K562 (cell line): ENCODE results near the gene SPTBN4. TPM values are rescaled to one million over a fixed set of nuclear protein-coding genes. Genes with fewer than 3 reads are reported as not detected.

ENCODE experiments used
- ATAC-seq: fragments of 200-7000 bp; cut with Tn5 transposase; 3 replicates; pipeline ENCODE4 v1.9.1; 2020; ENCODE audit warnings: moderate library complexity
- BruUV-seq: library from RNA; stranded (reverse); fragments of 400-500 nt; replicated peaks from 2 replicates; lab custom pipeline; 2021; lab: Mats Ljungman, UMichigan
- CTCF ChIA-PET: fragments of 300-600 bp; formaldehyde crosslinking; extraction: SDS; loops from one replicate; lab custom pipeline; 2021; ENCODE audit warnings: low intra/inter-chr PET ratio; lab: Yijun Ruan, JAX
- POLR2A ChIA-PET: fragments of 300-600, 350-650 bp; sonication (Branson Sonifier 250); formaldehyde crosslinking; extraction: SDS; loops from one replicate; lab custom pipeline; 2021; ENCODE audit warnings: antibody characterized with exemption, inconsistent platforms; lab: Yijun Ruan, JAX
- DNase-seq, 4 experiments: peaks; one replicate each; pipeline versions ENCODE4 v3.0.0 to v3.0.0-alpha.2; 2011 to 2018; ENCODE audit warnings: low spot score in 3 of 4, mixed read lengths in 3 of 4; ENCODE audit errors: extremely low read depth in 1 of 4
- FAIRE-seq: peaks from 2 replicates; lab custom pipeline; 2011; peaks lifted over from hg19 to GRCh38; lab: Jason Lieb, UNC
- H2AFZ ChIP-seq: 2 replicates; pipeline ENCODE4 v1.6.0; 2011; ENCODE audit warnings: low read depth, low read length, control low read depth, inconsistent platforms
- H3K27ac ChIP-seq: fragments of 200-600 bp; 3 replicates; pipeline ENCODE4 v1.8.0; 2011; ENCODE audit warnings: low read depth, mild to moderate bottlenecking, control low read depth, inconsistent platforms, low read length, moderate library complexity, mixed read lengths; ENCODE audit errors: extremely low read depth
- H3K27me3 ChIP-seq, 2 experiments: fragments of 300-600 bp in 1 of 2; 2 replicates in 1 of 2; 3 replicates in 1 of 2; pipeline versions ENCODE4 v1.6.0 to v1.8.0; 2011; ENCODE audit warnings: inconsistent platforms in 2 of 2, low read length in 2 of 2, mild to moderate bottlenecking in 1 of 2, mixed read lengths in 1 of 2, moderate library complexity in 1 of 2; ENCODE audit not compliant: control insufficient read depth in 2 of 2, insufficient read depth in 2 of 2
- H3K36me3 ChIP-seq: fragments of 300-600 bp; 3 replicates; pipeline ENCODE4 v1.8.0; 2011; ENCODE audit warnings: mild to moderate bottlenecking, low read length, inconsistent platforms; ENCODE audit not compliant: control insufficient read depth, insufficient read depth
- H3K4me1 ChIP-seq, 2 experiments: fragments of 200-600 bp in 1 of 2; replicated peaks in 1 of 2; 2 replicates in 1 of 2; 3 replicates in 1 of 2; pipeline versions ENCODE4 v1.5.1 to v1.8.0; 2011; ENCODE audit warnings: inconsistent platforms in 2 of 2, low read length in 2 of 2, mild to moderate bottlenecking in 1 of 2, mixed read lengths in 1 of 2, moderate library complexity in 1 of 2; ENCODE audit not compliant: control insufficient read depth in 2 of 2, insufficient read depth in 2 of 2
- H3K4me2 ChIP-seq: 2 replicates; pipeline ENCODE4 v1.6.1; 2011; ENCODE audit warnings: low read length, control low read depth, inconsistent platforms, mixed read lengths; ENCODE audit not compliant: insufficient read depth
- H3K4me3 ChIP-seq: fragments of 200-600 bp; sonication (generic), shearing (Covaris generic); 2 replicates; pipeline ENCODE4 v1.5.1; 2016; ENCODE audit warnings: control low read depth, inconsistent platforms
- H3K79me2 ChIP-seq: fragments of 200-600 bp; 3 replicates; pipeline ENCODE4 v1.8.0; 2011; ENCODE audit warnings: low read length, inconsistent platforms; ENCODE audit not compliant: control insufficient read depth, insufficient read depth
- H3K9ac ChIP-seq, 2 experiments: 2 replicates each; pipeline versions ENCODE4 v1.6.0 to v1.6.1; 2011; ENCODE audit warnings: low read depth in 2 of 2, low read length in 2 of 2, control low read depth in 1 of 2, inconsistent platforms in 1 of 2, mild to moderate bottlenecking in 1 of 2, mixed read lengths in 1 of 2; ENCODE audit not compliant: insufficient read depth in 1 of 2
- H3K9me1 ChIP-seq: one replicate; pipeline ENCODE4 v1.6.0; 2011; ENCODE audit warnings: inconsistent platforms, mild to moderate bottlenecking, low read length, moderate library complexity; ENCODE audit not compliant: control insufficient read depth, insufficient read depth
- H3K9me3 ChIP-seq: replicated peaks from 2 replicates; pipeline ENCODE4 v1.5.1; 2011; ENCODE audit warnings: low read depth, low read length, inconsistent platforms; ENCODE audit not compliant: control insufficient read depth, insufficient read depth
- H4K20me1 ChIP-seq: replicated peaks from 2 replicates; pipeline ENCODE4 v1.6.1; 2011; ENCODE audit warnings: low read length, inconsistent platforms, mixed read lengths; ENCODE audit not compliant: control insufficient read depth, insufficient read depth
- BCOR ChIP-seq: fragments of 450-650 bp; IDR thresholded peaks from 2 replicates; pipeline ENCODE4 v1.6.1; 2016
- CBX2 ChIP-seq: fragments of 200-600 bp; sonication (generic); IDR thresholded peaks from one replicate; pipeline ENCODE4 v1.6.1; 2012; ENCODE audit warnings: mild to moderate bottlenecking, low read length, inconsistent platforms; ENCODE audit not compliant: insufficient read depth, poor library complexity, severe bottlenecking
- DNMT1 ChIP-seq: fragments of 450-650 bp; IDR thresholded peaks from 2 replicates; pipeline ENCODE4 v1.6.1; 2016; ENCODE audit warnings: antibody characterized with exemption, mild to moderate bottlenecking
- HCFC1 ChIP-seq: IDR thresholded peaks from 2 replicates; pipeline ENCODE4 v1.6.1; 2012; ENCODE audit warnings: low read depth, low read length, improper control_type of control experiment
- KAT8 ChIP-seq: fragments of 450-650 bp; IDR thresholded peaks from 2 replicates; pipeline ENCODE4 v1.6.1; 2016; ENCODE audit warnings: low read depth, mild to moderate bottlenecking
- PHTF2 ChIP-seq: fragments of 250-450 bp; sonication (Bioruptor Pico); IDR thresholded peaks from 2 replicates; pipeline ENCODE4 v1.5.0; 2021; ENCODE audit warnings: mild to moderate bottlenecking
- TCF3 ChIP-seq: sonication (generic); formaldehyde crosslinking; IDR thresholded peaks from 2 replicates; pipeline ENCODE4 v1.4.0; 2020; ENCODE audit warnings: mild to moderate bottlenecking, missing genetic modification reagents
- ZNF23 ChIP-seq: fragments of 250-450 bp; sonication (Bioruptor Pico); IDR thresholded peaks from 2 replicates; pipeline ENCODE4 v1.4.0; 2020; ENCODE audit warnings: mild to moderate bottlenecking
- WGBS: fragments of 100-300 bp; shearing (Covaris generic); methylation state at CpG from one replicate; pipeline ENCODE4 v1.1.6; 2016; ENCODE audit warnings: low coverage, mixed read lengths; ENCODE audit not compliant: insufficient coverage; ENCODE audit errors: missing lambda C conversion rate; 5-methylcytosine and 5-hydroxymethylcytosine counted together
- in situ Hi-C: fragments of 300-500 bp; cut with MboI; formaldehyde crosslinking; loops from 4 replicates; pipeline ENCODE4 v1.15.0; 2018; ENCODE audit warnings: inconsistent platforms, mixed read lengths
- intact Hi-C: fragments of 100-400 bp; cut with micrococcal nuclease; formaldehyde crosslinking; loops from 2 replicates; pipeline ENCODE4 v1.14.2; 2022
- polyA plus RNA-seq, 8 experiments: library from polyadenylated mRNA; depleted of rRNA in 4 of 8; stranded (reverse) in 5 of 8; unstranded in 3 of 8; fragments of >200 nt; fragmentation: Nextera tagmentation in 2 of 8; fragmentation: Illumina TruSeq in 1 of 8; extraction: Ambion mirVana in 2 of 8; extraction: Trizol in 1 of 8; gene quantifications; 2 replicates each; pipeline versions ENCODE4 v1.2.1 to v1.2.3, GENCODE V29; 2011 to 2014; ENCODE audit warnings: inconsistent platforms in 1 of 8, missing spikeins in 1 of 8
- total RNA-seq, 7 experiments: library from RNA; depleted of rRNA in 6 of 7; stranded (reverse); fragments of >200 nt in 6 of 7; fragmentation: Illumina TruSeq in 2 of 7; extraction: Trizol in 2 of 7; gene quantifications; 2 replicates each; pipeline versions ENCODE4 v1.2.1 to v1.2.3, GENCODE V29; 2011 to 2021; ENCODE audit warnings: low replicate concordance in 1 of 7
- TF ChIP-seq, protein P1 (sequence below), 2 experiments: IDR thresholded peaks in 1 of 2; conservative IDR thresholded peaks in 1 of 2; 2 replicates each; pipeline ENCODE4 v1.6.1; 2016; ENCODE audit warnings: low read depth in 2 of 2, mild to moderate bottlenecking in 1 of 2, missing compliant biosample characterization in 1 of 2, missing genetic modification characterization in 1 of 2, moderate library complexity in 1 of 2
- TF ChIP-seq, protein P2 (sequence below): sonication (generic); formaldehyde crosslinking; IDR thresholded peaks from 2 replicates; pipeline ENCODE4 v1.8.1; 2023; ENCODE audit warnings: mild to moderate bottlenecking, missing genetic modification reagents

Gene SPTBN4
- total and polyA plus RNA-seq, 9 of the 15 experiments (the other 6 are each of a cell fraction or from before 2014, with no cell fraction given): 0.01 to 1.5 (median 0.86) TPM

DNA sequence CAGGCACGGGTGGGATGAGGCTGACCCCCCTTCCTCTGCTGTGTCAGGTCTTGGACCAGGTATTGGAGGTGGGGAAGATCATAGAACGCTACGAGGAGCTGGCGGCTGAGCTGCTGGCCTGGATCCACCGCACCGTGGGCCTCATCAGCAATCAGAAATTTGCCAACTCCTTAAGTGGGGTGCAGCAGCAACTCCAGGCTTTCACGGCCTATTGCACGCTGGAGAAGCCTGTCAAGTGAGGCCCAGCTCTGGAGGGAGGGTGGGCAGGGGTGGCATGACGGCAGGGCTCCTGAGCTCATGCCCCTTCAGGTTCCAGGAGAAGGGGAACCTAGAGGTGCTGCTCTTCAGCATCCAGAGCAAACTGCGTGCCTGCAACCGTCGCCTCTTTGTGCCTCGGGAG is 35.3 kb downstream of the SPTBN4 start:
- in situ Hi-C loops: no loop called here
- DNase-seq: no peak
- CTCF ChIA-PET: no interaction called here
- Histone ChIP-seq H3K4me3 (no peak overlapping the region), H3K4me1 (peaks cover 0 to 14% of the 10 kb centered on the region in 2 experiments; a peak in 2 of 5 replicates), H3K9ac (0 out of 4 replicates have a peak overlapping the region, but pooled peaks of 1 of the 2 experiments have one; percentile 48)
- intact Hi-C loops: no loop called here
- no peak for TF ChIP-seq KAT8
- TF ChIP-seq, protein P1, sequence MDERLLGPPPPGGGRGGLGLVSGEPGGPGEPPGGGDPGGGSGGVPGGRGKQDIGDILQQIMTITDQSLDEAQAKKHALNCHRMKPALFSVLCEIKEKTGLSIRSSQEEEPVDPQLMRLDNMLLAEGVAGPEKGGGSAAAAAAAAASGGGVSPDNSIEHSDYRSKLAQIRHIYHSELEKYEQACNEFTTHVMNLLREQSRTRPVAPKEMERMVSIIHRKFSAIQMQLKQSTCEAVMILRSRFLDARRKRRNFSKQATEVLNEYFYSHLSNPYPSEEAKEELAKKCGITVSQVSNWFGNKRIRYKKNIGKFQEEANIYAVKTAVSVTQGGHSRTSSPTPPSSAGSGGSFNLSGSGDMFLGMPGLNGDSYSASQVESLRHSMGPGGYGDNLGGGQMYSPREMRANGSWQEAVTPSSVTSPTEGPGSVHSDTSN (CRISPR knock-in tag; IDR thresholded peaks at IDR 0.05; ENCODE audit: low read depth): no peak
- TF ChIP-seq, protein P1 (tag; conservative IDR thresholded peaks at IDR 0.05; ENCODE audit: low read depth): no peak
- TF ChIP-seq DNMT1: no peak
- TF ChIP-seq, protein P2, sequence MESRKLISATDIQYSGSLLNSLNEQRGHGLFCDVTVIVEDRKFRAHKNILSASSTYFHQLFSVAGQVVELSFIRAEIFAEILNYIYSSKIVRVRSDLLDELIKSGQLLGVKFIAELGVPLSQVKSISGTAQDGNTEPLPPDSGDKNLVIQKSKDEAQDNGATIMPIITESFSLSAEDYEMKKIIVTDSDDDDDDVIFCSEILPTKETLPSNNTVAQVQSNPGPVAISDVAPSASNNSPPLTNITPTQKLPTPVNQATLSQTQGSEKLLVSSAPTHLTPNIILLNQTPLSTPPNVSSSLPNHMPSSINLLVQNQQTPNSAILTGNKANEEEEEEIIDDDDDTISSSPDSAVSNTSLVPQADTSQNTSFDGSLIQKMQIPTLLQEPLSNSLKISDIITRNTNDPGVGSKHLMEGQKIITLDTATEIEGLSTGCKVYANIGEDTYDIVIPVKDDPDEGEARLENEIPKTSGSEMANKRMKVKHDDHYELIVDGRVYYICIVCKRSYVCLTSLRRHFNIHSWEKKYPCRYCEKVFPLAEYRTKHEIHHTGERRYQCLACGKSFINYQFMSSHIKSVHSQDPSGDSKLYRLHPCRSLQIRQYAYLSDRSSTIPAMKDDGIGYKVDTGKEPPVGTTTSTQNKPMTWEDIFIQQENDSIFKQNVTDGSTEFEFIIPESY: no peak
- no peak for TF ChIP-seq BCOR
- TF ChIP-seq CBX2: no peak
- no peak for TF ChIP-seq PHTF2 (CRISPR knock-in tag)
- TF ChIP-seq HCFC1: no peak
- TF ChIP-seq TCF3: no peak
- no peak for TF ChIP-seq ZNF23 (CRISPR knock-in tag)
- TF ChIP-seq, all 486 proteins: peak for 0
- Histone ChIP-seq H4K20me1 (no peaks in the 10 kb centered on the region), H3K4me2 (no peak overlapping the region), H2AFZ (no peak overlapping the region), H3K9me3 (no peaks in the 10 kb centered on the region), H3K27me3 (peaks cover 0 to 8% of the 10 kb centered on the region in 2 experiments; a peak in 2 of 5 replicates), H3K36me3 (no peaks in the 10 kb centered on the region), H3K27ac (no peak overlapping the region), H3K9me1 (no peaks in the 10 kb centered on the region), H3K79me2 (no peaks in the 10 kb centered on the region)
- BruUV-seq: no TSS peak
- ATAC-seq (no peak), FAIRE-seq (no peak)
- POLR2A ChIA-PET: interaction anchor here (0.6 to 1.6 kb wide), 3 partner anchors 9 to 23 kb away, joined by 3 to 6 read pairs (median 3); no protein-coding TSS in a partner anchor
- WGBS: 33% methylated on average over 12 of the region's 13 CpGs
